ENCODE measurements around the gene HLA-DRB1. TPM values are rescaled to one million over a fixed set of nuclear protein-coding genes. Genes with fewer than 3 reads are reported as not detected.

Gene HLA-DRB1
- total RNA-seq, 3 donors from 2014 or later: 26.9 to 169 (median 89.6) TPM

DNA sequence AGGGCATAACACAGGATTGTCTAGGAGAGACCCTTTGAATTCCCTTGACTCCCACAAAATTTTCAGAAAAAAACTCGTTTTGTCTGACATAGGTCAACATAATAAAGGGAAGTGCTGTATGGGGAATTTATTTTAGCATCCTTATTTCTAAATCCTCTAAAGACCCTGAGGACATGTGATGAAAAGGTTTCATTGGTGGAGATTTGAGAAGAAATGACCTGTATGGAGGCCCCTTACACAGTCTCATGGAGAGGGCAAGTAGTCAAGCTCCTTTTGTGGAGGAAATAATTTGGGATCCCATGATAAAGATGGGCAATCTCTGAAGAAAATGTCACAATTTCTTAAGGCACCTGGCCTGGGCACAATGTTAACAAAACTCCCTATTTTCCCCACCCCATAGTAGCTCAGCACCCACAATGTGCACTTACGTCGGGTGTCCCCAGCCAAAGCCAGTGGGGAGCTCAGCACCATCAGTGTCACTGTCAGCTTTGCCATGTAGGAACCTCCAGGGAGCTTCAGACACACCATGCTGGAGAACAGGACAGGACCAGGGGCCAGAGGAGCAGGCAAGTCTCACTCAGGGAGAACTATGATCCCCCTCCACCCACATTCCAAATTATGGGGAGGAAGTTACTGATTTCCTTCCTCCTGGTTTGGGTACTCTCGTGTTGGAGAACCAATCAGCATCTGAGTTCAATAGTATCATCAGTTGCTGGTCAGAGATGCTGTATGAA, 59.8 kb downstream of the HLA-DRB1 start, which contains the start of gene HLA-DRB5:
Gene HLA-DRB5, minus strand, starts transcription at position 591 of the 734 bp plus-strand sequence. Its CDS starts 63 bp downstream, at position 528.
- TF ChIP-seq CTCF (IDR thresholded peaks at IDR 0.05): no peak
- intact Hi-C loops (cut with DNase I, micrococcal nuclease): no loop called here
- Histone ChIP-seq H3K4me3 (no peak within 1 kb of the TSS), H3K9me3 (no peaks in the 10 kb centered on the region), H3K4me1 (ENCODE audit: low read depth) (no peaks in the 10 kb centered on the region), H3K36me3 (ENCODE audit: low read depth) (no peaks in the 10 kb centered on the region)
- ATAC-seq (peak; percentile 97), DNase-seq (peak in 1 of 3 donors; percentile 24)

Other genes starting within 250 kb of the HLA-DRB1 start
- gene TSBP1, start 217.9 kb downstream of the HLA-DRB1 start, total RNA-seq: not detected
- gene BTNL2, start 182.7 kb downstream of the HLA-DRB1 start, total RNA-seq: not detected
- 100 to 1,000 TPM in 2 of 3 donors, 10 to 100 TPM in 1; 69.0 to 333 (median 115) TPM for gene HLA-DRA, start 150.0 kb downstream of the HLA-DRB1 start, total RNA-seq
- 10 to 100 TPM in 2 of 3 donors, 1 to 10 TPM in 1; 2.1 to 50.3 (median 28.8) TPM for gene HLA-DRB5, start 59.6 kb downstream of the HLA-DRB1 start, total RNA-seq
- gene HLA-DQA1, start 47.6 kb upstream of the HLA-DRB1 start, total RNA-seq: 10 to 100 TPM in 2 of 3 donors, 1 to 10 TPM in 1; 9.9 to 36.2 (median 24.1) TPM
- gene HLA-DQB1, start 76.8 kb upstream of the HLA-DRB1 start, total RNA-seq: 10 to 100 TPM in 2 of 3 donors, 1 to 10 TPM in 1; 4.7 to 18.6 (median 14.9) TPM
- 1 to 10 TPM in 1 of 3 donors, not detected in 2; 1.6 TPM for gene HLA-DQA2, start 151.5 kb upstream of the HLA-DRB1 start, total RNA-seq
- 1 to 10 TPM in 1 of 3 donors, not detected in 2; 1.1 TPM for gene HLA-DQB2, start 173.7 kb upstream of the HLA-DRB1 start, total RNA-seq
- under 1 TPM in 2 of 3 donors, not detected in 1; 0.38 to 0.87 TPM for gene HLA-DOB, start 227.2 kb upstream of the HLA-DRB1 start, total RNA-seq
- 100 to 1,000 TPM in 1 of 3 donors, 10 to 100 TPM in 2; 47.4 to 179 (median 52.7) TPM for gene TAP2, start 248.9 kb upstream of the HLA-DRB1 start, total RNA-seq